K562 (cell line): Measurements from ENCODE around the gene SLC4A5.

ENCODE experiments used
- CEBPB ChIP-seq: fragments of 450-650 bp; IDR thresholded peaks from 2 replicates; pipeline ENCODE4 v1.6.1; 2016; ENCODE audit warnings: missing genetic modification characterization, missing compliant biosample characterization
- CHD4 ChIP-seq: fragments of 200-600 bp; sonication (generic); IDR thresholded peaks from 3 replicates; pipeline ENCODE4 v1.6.1; 2012; ENCODE audit warnings: low read depth, mild to moderate bottlenecking, mixed read lengths, low read length, inconsistent platforms; ENCODE audit not compliant: insufficient read depth, insufficient replicate concordance, poor library complexity, severe bottlenecking
- CTCF ChIP-seq, 3 experiments: IDR thresholded peaks in 2 of 3; conservative IDR thresholded peaks in 1 of 3; 2 replicates each; pipeline ENCODE4 v1.5.1; 2011 to 2012; ENCODE audit warnings: low read length in 3 of 3, mild to moderate bottlenecking in 3 of 3, control low read depth in 2 of 3, improper control_type of control experiment in 1 of 3, inconsistent platforms in 1 of 3, low read depth in 1 of 3, mixed read lengths in 1 of 3, moderate library complexity in 1 of 3; ENCODE audit not compliant: insufficient read depth in 2 of 3
- EP300 ChIP-seq: IDR thresholded peaks from 2 replicates; pipeline ENCODE4 v1.6.1; 2012; ENCODE audit warnings: low read length, improper control_type of control experiment
- FOXP4 ChIP-seq: sonication (generic); formaldehyde crosslinking; IDR thresholded peaks from 2 replicates; pipeline ENCODE4 v1.8.0; 2022; ENCODE audit warnings: mild to moderate bottlenecking, missing genetic modification reagents, borderline replicate concordance
- REST ChIP-seq, 2 experiments: fragments of 450-650 bp; formaldehyde crosslinking in 1 of 2; IDR thresholded peaks; 2 replicates each; pipeline versions ENCODE4 v1.4.0 to v1.6.1; 2014 to 2020; ENCODE audit warnings: mild to moderate bottlenecking in 2 of 2, borderline replicate concordance in 1 of 2, low read depth in 1 of 2
- RFX5 ChIP-seq: IDR thresholded peaks from 2 replicates; pipeline ENCODE4 v1.6.1; 2011; ENCODE audit warnings: low read depth, mild to moderate bottlenecking, improper control_type of control experiment, low read length
- ZBTB8A ChIP-seq: fragments of 450-650 bp; IDR thresholded peaks from 2 replicates; pipeline ENCODE4 v1.6.1; 2018; ENCODE audit warnings: mild to moderate bottlenecking, moderate library complexity; ENCODE audit not compliant: partially characterized antibody
- ZNF639 ChIP-seq, 2 experiments: fragments of 200-800 bp in 1 of 2; sonication (Bioruptor generic) in 1 of 2; sonication (generic) in 1 of 2; formaldehyde crosslinking in 1 of 2; IDR thresholded peaks in 1 of 2; conservative IDR thresholded peaks in 1 of 2; 2 replicates each; pipeline versions ENCODE4 v1.5.0 to v1.6.1; 2016 to 2020; ENCODE audit warnings: missing compliant biosample characterization in 1 of 2, missing genetic modification characterization in 1 of 2, missing genetic modification reagents in 1 of 2

- TF ChIP-seq CHD4 (no peak), FOXP4 (no peak), REST (IDR thresholded peaks at IDR 0.05; ENCODE audit: borderline replicate concordance) (peak; percentile 52; the same call in 1 of the 2 replicates), REST (CRISPR knock-in tag; IDR thresholded peaks at IDR 0.05; ENCODE audit: low read depth) (no peak), RFX5 (no peak), ZNF639 (CRISPR knock-in tag; conservative IDR thresholded peaks at IDR 0.05 in 1 of 2, IDR thresholded peaks at IDR 0.05 in 1 of 2) (no peak), CTCF (IDR thresholded peaks at IDR 0.05 in 2 of 3, conservative IDR thresholded peaks at IDR 0.05 in 1 of 3; ENCODE audit: insufficient read depth in 2 of 3, low read depth in 1 of 3, low read length in 3 of 3) (no peak), ZBTB8A (no peak), EP300 (no peak), CEBPB (tag) (no peak)
Observed at GRCh38 chr2:74316627-74317295, 26.5 kb downstream of the SLC4A5 start.
